Astrocyte of the spinal cord (primary cell): ENCODE measurements around the gene ANXA10.
"Not testable (repeated sequence)": the region's sequence is repeated elsewhere in the genome, so short reads cannot be mapped to it uniquely, and the experiment has no call there.

Source experiments
- DNase-seq: peaks from one replicate; pipeline ENCODE4 v3.0.0; 2011; ENCODE audit warnings: low read depth, low spot score
- H3K4me3 ChIP-seq: 2 replicates; pipeline ENCODE4 v1.5.1; 2011; ENCODE audit warnings: low read depth, mild to moderate bottlenecking, low read length, moderate library complexity
- in situ Hi-C: cut with HindIII; loops from 2 replicates; pipeline ENCODE4 v1.10.0; 2017; ENCODE audit warnings: low sequenced_read_pairs
- TF ChIP-seq, protein P1 (sequence below): IDR thresholded peaks from 2 replicates; pipeline ENCODE4 v1.5.1; 2012; ENCODE audit warnings: low read depth, mild to moderate bottlenecking, low read length, inconsistent platforms

ANXA10 gene

DNA sequence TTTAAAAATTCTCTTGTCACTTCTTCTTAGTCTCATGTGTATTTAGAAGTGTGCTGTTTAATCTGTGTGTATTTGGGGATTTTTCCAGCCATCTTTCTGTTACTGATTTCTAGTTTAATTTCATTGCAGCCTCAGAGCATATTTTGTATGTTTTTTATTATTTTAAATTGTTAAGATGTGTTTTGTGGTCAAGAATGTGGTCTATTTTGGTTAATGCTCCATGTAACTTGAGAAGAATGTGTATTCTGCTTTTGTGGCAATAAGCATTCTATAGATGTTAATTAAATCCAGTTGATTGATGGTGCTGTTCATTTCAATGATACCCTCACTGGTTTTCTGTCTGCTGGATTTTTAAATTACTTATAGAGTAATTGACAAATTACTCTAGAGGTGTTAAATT lies 38.9 kb downstream of the ANXA10 start:
- no peak overlapping the region for H3K4me3 ChIP-seq
- in situ Hi-C loops, result no loop called here
- no peak for DNase-seq
- TF ChIP-seq, protein P1, sequence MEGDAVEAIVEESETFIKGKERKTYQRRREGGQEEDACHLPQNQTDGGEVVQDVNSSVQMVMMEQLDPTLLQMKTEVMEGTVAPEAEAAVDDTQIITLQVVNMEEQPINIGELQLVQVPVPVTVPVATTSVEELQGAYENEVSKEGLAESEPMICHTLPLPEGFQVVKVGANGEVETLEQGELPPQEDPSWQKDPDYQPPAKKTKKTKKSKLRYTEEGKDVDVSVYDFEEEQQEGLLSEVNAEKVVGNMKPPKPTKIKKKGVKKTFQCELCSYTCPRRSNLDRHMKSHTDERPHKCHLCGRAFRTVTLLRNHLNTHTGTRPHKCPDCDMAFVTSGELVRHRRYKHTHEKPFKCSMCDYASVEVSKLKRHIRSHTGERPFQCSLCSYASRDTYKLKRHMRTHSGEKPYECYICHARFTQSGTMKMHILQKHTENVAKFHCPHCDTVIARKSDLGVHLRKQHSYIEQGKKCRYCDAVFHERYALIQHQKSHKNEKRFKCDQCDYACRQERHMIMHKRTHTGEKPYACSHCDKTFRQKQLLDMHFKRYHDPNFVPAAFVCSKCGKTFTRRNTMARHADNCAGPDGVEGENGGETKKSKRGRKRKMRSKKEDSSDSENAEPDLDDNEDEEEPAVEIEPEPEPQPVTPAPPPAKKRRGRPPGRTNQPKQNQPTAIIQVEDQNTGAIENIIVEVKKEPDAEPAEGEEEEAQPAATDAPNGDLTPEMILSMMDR, result no peak

DNA sequence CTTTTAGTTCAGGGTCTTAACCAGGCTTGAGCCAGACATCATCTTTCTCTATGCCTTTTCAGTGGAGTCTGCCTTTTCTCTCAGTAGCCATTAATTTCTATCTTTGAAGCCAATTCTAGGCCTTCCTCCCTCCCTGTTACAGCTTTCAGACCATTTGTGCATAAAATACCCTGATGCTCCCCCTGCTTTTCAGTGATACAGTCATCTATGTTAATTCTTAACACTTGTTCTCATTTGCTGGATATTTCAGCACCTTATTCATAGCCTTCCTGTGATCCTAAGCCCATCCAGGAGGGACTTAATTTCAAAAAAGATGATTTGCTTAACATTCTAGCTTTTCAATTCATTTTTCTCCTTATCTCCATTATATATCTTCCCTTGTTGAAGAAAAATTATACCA lies 42.3 kb downstream of the ANXA10 start:
- no peak overlapping the region for H3K4me3 ChIP-seq
- TF ChIP-seq, protein P1, result no peak
- DNase-seq, result no peak
- in situ Hi-C loops, result no loop called here

DNA sequence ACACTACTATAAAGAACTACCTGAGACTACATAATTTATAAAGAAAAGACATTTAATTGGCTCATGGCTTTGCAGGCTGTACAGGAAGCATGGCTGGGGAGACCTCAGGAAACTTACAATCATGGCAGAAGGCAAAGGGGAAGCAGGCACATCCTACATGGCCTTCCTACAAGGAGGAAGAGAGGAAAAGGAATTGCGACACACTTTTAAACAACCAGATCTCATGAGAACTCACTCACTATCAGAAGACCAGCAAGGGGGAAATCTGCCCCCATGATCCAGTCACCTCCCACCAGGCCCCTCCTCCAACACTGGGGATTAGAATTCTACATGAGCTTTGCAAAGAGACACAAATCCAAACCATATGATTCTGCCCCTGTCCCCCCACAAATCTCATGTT lies 43.5 kb downstream of the ANXA10 start:
- H3K4me3 ChIP-seq, in situ Hi-C loops, DNase-seq: not testable (repeated sequence)

DNA sequence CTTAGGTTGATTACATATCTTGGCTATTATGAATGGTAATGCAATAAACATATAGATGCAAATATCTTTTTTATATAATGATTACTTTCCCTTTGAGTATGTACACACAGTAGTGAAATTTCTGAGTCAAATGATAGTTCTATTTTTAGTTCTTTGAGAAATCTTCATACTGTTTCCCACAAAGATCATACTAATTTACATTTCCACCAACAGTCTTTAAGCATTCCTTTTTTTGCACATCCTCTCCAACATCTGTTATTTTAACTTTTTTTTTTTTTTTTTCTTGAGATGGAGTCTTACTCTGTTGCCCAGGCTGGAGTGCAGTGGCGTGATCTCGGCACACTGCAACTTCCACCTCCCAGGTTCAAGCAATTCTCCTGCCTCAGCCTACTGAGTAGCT lies 45.4 kb downstream of the ANXA10 start:
- DNase-seq, result peak; percentile 28
- H3K4me3 ChIP-seq, in situ Hi-C loops: not testable (repeated sequence)

DNA sequence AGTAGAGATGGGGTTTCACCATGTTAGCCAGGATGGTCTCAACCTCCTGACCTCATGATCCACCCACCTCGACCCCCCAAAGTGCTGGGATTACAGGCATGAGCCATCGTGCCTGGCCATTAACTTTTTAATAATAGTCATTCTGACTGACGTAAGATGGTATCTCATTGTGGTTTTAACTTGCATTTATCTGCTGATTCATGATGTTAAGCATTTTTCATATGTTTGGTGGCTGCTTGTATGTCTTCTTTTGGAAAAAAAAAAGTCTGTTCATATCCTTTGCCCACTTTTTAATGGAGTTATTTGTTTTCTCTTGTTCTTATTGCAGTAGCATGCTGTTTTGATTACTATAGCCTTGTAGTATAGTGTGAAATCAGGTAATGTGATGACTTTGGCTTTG lies 45.8 kb downstream of the ANXA10 start:
- no peak overlapping the region for H3K4me3 ChIP-seq
- TF ChIP-seq, protein P1, result no peak
- in situ Hi-C loops, result no loop called here
- DNase-seq, result peak; percentile 87

DNA sequence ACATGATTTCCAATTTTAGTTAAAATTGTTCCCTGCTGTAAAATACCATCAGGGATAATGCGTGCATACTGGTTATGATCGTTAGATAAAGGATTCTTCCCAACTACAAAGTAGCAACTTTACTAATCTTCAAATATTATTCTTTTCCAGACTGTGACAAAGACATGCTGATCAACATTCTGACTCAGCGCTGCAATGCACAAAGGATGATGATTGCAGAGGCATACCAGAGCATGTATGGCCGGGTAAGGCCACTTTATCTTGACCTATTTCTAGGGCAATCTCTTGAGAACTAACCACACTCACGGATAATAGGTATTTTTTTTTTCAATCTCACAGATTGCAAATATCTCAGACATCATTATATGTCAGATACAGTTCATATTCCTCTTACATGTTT lies 47.0 kb downstream of the ANXA10 start:
- DNase-seq, result peak; percentile 56
- H3K4me3 ChIP-seq, result no peak overlapping the region
- in situ Hi-C loops, result no loop called here
- TF ChIP-seq, protein P1, result no peak

DNA sequence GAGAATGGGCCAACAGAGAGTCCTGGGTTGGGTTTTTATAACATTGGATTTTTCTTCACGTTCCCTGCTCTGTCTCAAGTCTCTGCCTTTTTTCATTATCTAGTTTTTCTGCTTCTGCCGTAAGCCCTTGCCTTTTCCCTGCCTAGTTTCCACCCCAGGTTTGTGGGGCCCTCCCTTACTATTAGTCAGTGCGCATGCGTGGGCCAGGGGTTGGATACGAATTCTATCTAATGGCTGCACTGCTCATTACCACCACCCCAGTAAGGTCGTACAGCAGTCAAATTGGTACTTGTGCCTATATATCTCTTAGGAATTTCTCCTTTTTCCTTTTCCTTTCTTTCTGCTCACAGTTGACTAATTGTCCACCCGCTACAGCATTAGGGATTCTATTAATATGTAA lies 49.4 kb downstream of the ANXA10 start:
- DNase-seq, result no peak
- in situ Hi-C loops, result no loop called here
- TF ChIP-seq, protein P1, result no peak
- no peak overlapping the region for H3K4me3 ChIP-seq

DNA sequence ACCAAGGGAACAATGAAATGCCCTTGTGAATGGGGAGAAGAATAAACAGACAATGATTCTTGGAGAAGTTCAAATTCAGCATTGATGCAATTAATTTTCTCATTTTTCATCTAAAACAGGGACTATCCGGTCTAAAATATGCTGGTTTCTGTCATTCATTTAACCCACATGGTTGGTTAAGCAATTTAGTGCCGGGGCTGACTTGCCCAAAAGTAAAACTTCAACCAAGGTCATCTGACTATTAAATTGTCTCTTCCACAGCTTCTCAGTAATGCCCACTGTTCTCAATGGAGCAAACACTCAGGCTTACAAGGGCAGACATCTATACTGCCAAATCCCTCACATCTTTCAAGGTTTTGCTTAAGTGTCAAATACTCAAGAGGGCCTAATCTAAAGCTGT lies 51.3 kb downstream of the ANXA10 start:
- H3K4me3 ChIP-seq, result no peak overlapping the region
- no peak for DNase-seq
- in situ Hi-C loops, result no loop called here
- TF ChIP-seq, protein P1, result no peak
